ENCODE measurements around the gene TMEM121B. TPM values are rescaled to one million over a fixed set of nuclear protein-coding genes. Genes with fewer than 3 reads are reported as not detected.
"Not testable (repeated sequence)": the region's sequence is repeated elsewhere in the genome, so short reads cannot be mapped to it uniquely, and the experiment has no call there.

The TMEM121B gene
- total RNA-seq, 2 donors from 2014 or later, result 0.07 TPM

DNA sequence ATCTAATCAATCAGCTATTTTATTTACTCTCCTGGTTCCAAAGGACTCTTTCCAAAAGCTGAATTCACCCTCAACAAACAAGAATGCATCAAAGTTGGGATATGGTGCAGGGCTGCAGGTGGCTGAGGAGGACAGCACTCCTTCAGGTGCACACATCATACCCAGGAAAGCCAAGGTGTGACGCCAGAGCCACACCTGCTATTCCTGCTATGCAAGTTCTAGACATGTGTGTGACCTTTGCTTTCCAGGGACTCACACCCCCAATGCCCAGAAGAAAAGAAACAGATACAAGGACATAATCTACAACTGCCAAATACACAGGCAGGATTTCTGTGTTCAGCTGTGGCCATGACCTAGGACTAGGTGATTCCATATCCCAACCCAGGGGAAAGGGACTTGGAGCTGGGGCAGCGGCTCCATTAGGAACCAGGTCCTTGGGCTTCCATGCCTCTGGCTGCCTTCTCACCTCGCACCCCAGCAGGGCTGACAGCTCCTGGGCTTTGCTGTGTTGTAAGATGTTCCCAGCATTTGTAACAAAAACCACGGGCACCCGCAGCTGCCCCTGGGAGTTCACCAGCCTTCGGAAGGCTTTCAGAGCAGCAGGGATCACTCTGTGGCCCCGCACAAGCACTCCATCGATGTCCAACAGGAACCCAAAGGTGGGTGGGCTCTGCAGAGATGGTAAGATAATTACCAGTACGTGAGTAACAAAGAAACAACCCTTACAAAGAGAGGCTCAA, 28.1 kb upstream of the TMEM121B start:
- ATAC-seq (replicated peaks in 1 of 2) (no peak), DNase-seq (no peak)
- H3K36me3 Mint-ChIP-seq (ENCODE audit: insufficient read depth in 2 of 2), result peaks cover 5% of the 10 kb centered on the region in 2 donors
- H3K4me1 Mint-ChIP-seq (ENCODE audit: low read depth), result peaks cover 11% of the 10 kb centered on the region
- no peaks in the 10 kb centered on the region for H3K9me3 Mint-ChIP-seq
- no peak overlapping the region for H3K4me3 Mint-ChIP-seq
- H3K27ac Mint-ChIP-seq, result no peak overlapping the region
- no peaks in the 10 kb centered on the region for H3K27me3 Mint-ChIP-seq (ENCODE audit: low read depth)

DNA sequence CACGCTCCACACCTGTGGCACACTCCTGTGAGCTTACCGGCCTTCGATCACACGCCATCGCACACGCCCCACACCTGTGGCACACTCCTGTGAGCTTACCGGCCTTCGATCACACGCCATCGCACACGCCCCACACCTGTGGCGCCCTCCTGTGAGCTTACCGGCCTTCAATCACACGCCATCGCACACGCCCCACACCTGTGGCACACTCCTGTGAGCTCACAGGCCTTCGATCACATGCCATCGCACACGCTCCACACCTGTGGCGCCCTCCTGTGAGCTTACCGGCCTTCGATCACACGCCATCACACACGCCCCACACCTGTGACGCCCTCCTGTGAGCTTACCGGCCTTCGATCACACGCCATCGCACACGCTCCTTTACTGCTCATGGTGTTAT, 26.3 kb upstream of the TMEM121B start:
- not testable (repeated sequence) for ATAC-seq (replicated peaks in 1 of 2)

DNA sequence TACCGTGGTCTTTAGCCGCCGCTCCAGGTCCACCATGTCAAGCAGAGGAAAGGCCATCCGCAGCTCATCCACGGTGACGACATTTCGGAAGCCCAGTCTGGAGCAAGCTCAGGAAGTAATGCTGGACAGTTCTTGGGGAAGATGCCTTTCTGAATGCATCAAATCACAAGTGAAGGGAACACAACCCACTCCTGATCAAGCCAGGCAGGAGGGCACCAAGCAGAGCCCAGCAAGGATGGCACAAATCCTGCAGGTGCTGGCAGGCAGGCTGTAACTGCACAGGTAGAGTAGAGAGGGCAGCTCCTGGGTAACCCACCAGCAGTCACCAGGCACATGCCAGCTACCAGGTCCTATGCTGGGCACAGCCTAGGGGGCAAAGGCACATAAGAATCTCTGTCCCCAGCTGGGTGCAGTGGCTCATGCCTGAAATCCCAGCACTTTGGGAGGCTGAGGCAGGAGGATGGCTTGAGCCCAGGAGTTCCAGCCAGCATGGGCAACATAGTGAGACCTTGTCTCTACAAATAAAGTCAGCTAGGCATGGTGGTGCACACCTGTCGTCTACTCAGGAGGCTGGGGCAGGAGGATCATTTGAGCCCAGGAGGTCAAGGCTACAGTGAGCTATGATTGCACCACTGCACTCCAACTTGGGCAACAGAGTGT, 24.0 kb upstream of the TMEM121B start:
- H3K27ac Mint-ChIP-seq, result no peak overlapping the region
- peaks cover 5 to 11% of the 10 kb centered on the region in 2 donors for H3K36me3 Mint-ChIP-seq (ENCODE audit: insufficient read depth in 2 of 2)
- no peak for ATAC-seq (replicated peaks in 1 of 2)
- no peaks in the 10 kb centered on the region for H3K4me1 Mint-ChIP-seq (ENCODE audit: low read depth)
- DNase-seq, result no peak
- no peaks in the 10 kb centered on the region for H3K27me3 Mint-ChIP-seq (ENCODE audit: low read depth)
- H3K9me3 Mint-ChIP-seq, result no peaks in the 10 kb centered on the region
- no peak overlapping the region for H3K4me3 Mint-ChIP-seq

More for the DNA sequence above, 26.3 kb upstream of the TMEM121B start:
- H3K4me3 Mint-ChIP-seq; H3K4me1 Mint-ChIP-seq (ENCODE audit: low read depth); DNase-seq; H3K27ac Mint-ChIP-seq; H3K9me3 Mint-ChIP-seq; H3K36me3 Mint-ChIP-seq (ENCODE audit: insufficient read depth in 2 of 2); H3K27me3 Mint-ChIP-seq (ENCODE audit: low read depth): not testable (repeated sequence)

DNA sequence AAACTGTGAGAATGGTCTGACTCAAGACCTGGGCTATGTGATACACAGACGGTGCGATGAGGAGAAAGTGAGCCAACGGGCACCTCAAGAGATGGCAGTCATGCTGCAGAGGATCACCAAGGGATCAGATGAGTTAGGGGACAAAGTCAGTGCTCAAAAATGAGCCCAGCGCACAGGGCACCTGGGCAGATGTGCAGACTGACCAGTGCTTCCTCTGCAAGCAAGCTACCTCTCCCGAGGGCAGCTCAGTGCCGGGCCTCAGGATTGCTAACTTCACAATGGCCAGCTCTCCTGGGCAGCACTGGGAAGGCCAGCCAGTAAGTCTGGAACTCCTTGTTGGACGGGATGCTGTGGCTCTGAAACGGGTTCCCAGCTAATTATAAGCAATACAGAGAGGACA, 22.7 kb upstream of the TMEM121B start:
- no peaks in the 10 kb centered on the region for H3K27me3 Mint-ChIP-seq (ENCODE audit: low read depth)
- H3K4me1 Mint-ChIP-seq (ENCODE audit: low read depth), result no peaks in the 10 kb centered on the region
- DNase-seq (no peak), ATAC-seq (replicated peaks in 1 of 2) (no peak)
- H3K9me3 Mint-ChIP-seq, result no peaks in the 10 kb centered on the region
- no peak overlapping the region for H3K4me3 Mint-ChIP-seq
- no peak overlapping the region for H3K27ac Mint-ChIP-seq
- peaks cover 5 to 11% of the 10 kb centered on the region in 2 donors for H3K36me3 Mint-ChIP-seq (ENCODE audit: insufficient read depth in 2 of 2)

DNA sequence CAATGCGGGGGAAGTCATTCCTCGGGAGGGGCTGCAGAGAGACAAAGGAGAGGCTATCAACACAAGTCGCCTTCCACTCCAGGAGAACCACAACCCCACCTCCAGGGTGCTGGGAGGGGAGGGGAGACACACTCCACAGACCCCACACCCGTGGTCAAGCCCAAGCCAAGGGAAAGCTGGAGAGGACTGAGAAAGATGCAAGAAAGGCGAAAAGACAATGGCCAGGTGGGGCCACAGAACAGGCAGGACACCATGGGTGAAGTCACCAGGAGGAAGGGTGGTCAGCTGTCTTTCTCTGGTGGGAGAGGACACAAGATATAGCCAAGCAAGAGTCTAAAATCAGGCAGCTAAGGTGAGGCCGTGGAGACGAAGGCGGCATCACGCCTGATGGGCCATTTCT, 21.9 kb upstream of the TMEM121B start:
- Mint-ChIP-seq H3K36me3 (ENCODE audit: insufficient read depth in 2 of 2) (peaks cover 5 to 13% of the 10 kb centered on the region in 2 donors), H3K27ac (no peak overlapping the region), H3K4me3 (no peak overlapping the region), H3K9me3 (no peaks in the 10 kb centered on the region), H3K27me3 (ENCODE audit: low read depth) (no peaks in the 10 kb centered on the region), H3K4me1 (ENCODE audit: low read depth) (no peaks in the 10 kb centered on the region)
- DNase-seq, result no peak
- ATAC-seq (replicated peaks in 1 of 2), result no peak

DNA sequence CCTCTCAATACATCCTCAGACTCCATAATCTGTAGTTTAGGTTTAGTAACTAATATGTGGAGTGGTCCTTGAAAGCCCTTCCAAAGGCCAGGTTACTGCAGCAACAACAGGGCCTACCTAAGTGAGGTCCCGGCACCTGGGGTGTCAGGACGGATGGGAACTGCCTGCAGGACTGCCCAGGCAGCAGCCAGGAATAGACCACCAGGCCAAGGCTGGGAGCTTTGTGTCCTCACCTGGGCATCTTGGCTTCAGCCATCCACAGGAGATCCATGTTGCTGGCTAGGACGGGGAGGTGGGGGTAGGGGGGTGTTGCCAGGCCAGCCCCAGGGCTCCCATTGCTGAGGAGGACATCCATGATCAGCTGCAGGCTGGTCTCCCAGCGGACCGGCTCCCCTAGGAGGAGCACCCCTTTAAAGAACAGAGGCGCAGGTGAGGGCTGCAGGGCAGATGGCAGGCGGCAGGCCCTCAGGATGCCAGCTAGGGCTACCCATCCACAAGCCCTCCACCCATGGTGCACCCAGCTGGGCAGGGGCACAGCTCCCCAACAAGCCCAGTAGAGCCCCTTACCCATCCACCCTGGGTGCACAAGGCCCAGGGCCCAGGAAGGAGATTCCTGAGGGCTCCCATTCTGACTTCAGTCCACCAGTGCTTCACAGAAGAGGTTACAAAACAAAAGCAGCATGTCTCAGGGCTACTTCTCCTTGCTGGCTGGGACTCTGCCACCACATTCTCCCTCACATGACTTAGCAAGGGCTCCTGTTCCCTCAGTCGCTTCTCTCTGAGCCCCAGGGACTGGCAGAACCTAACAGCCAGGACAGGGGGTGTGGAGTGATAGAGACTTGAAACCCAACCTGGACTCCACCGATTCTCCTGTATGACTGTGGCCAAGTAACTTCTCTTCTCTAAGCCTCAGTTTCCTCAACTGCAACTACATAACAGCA, 19.9 kb upstream of the TMEM121B start:
- Mint-ChIP-seq H3K9me3 (no peaks in the 10 kb centered on the region), H3K36me3 (ENCODE audit: insufficient read depth in 2 of 2) (peaks cover 0 to 10% of the 10 kb centered on the region in 2 donors), H3K4me1 (ENCODE audit: low read depth) (no peaks in the 10 kb centered on the region)

DNA sequence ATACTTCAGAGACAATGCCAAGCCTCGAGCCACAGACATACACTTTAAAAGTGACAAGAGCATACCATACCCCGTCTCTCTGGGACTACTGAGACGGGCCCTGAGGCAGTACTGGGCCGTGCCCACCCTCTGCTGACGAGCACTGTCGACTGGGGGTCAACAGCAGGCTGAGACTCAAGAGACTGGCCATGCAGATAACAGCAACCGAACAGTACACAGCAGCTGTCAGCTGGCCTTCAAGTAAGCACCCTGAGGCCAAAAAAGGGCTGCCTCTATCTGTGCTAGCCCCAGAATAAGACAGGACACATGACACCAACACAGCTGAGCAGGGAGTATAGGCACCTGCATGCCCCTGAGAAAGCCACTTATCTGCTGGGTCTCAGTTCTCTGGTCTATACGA, 18.9 kb upstream of the TMEM121B start:
- H3K36me3 Mint-ChIP-seq (ENCODE audit: insufficient read depth in 2 of 2), result peaks cover 0 to 10% of the 10 kb centered on the region in 2 donors
- no peaks in the 10 kb centered on the region for H3K27me3 Mint-ChIP-seq (ENCODE audit: low read depth)
- DNase-seq (no peak), ATAC-seq (replicated peaks in 1 of 2) (no peak)
- H3K4me3 Mint-ChIP-seq, result no peak overlapping the region
- no peaks in the 10 kb centered on the region for H3K9me3 Mint-ChIP-seq
- H3K4me1 Mint-ChIP-seq (ENCODE audit: low read depth), result no peaks in the 10 kb centered on the region
- H3K27ac Mint-ChIP-seq, result no peak overlapping the region

More for the DNA sequence above, 19.9 kb upstream of the TMEM121B start:
- no peaks in the 10 kb centered on the region for H3K27me3 Mint-ChIP-seq (ENCODE audit: low read depth)
- H3K4me3 Mint-ChIP-seq, result no peak overlapping the region
- ATAC-seq (replicated peaks in 1 of 2), result no peak
- no peak for DNase-seq
- no peak overlapping the region for H3K27ac Mint-ChIP-seq

DNA sequence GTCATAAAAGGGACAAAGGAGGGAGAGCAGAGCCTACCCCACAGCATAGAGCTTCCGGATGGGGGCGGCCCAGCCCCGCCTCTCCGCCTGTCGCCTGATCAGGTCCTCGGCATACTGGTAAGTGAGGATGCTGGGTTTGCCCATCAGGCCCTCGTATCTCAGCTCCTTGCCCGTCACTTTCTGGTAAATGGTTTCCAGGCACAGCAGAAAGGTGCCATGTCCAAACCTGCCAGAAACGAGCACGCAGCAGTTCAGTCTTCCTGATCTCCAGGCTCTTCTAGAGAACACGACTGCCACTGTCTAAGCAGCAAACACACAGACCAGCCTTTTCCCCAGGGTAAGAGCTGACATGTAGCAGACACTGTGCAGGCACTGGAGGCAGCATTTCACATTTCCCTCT, 17.4 kb upstream of the TMEM121B start:
- Mint-ChIP-seq H3K9me3 (no peaks in the 10 kb centered on the region), H3K36me3 (ENCODE audit: insufficient read depth in 2 of 2) (peaks cover 0 to 7% of the 10 kb centered on the region in 2 donors), H3K4me3 (no peak overlapping the region), H3K4me1 (ENCODE audit: low read depth) (no peaks in the 10 kb centered on the region), H3K27ac (no peak overlapping the region), H3K27me3 (ENCODE audit: low read depth) (no peaks in the 10 kb centered on the region)
- DNase-seq, result no peak
- ATAC-seq (replicated peaks in 1 of 2), result no peak

DNA sequence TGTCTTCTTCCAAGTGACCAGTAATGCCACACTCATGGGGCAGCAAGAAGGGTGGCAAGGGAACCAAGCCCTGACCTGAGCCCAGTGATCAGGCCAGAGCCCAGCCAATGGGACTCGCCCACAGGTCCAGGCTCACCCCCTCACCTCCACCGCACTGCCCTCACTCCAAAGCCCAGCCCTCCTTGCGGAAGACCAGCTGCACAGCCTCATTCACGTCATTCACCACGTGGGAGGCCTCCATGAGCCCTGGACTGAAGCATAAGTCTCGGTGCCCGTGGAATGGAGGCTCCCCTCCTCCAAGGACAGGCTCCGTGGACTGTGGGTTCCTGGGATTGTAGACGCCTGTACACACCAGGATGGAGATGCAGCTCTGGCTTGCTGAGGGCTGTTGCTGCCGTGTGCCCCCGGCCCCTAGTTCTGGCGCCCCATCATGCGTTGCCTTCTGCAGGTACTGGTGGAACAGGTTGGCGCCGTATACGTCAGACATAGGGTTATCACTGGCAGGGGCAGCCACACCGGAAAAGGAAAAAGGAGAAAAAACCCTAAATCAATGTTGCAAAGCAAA, 16.8 kb upstream of the TMEM121B start:
- Mint-ChIP-seq H3K27ac (no peak overlapping the region), H3K9me3 (no peaks in the 10 kb centered on the region), H3K36me3 (ENCODE audit: insufficient read depth in 2 of 2) (peaks cover 0 to 7% of the 10 kb centered on the region in 2 donors), H3K27me3 (ENCODE audit: low read depth) (no peaks in the 10 kb centered on the region), H3K4me1 (ENCODE audit: low read depth) (no peaks in the 10 kb centered on the region), H3K4me3 (no peak overlapping the region)
- ATAC-seq (replicated peaks in 1 of 2) (no peak), DNase-seq (no peak)

DNA sequence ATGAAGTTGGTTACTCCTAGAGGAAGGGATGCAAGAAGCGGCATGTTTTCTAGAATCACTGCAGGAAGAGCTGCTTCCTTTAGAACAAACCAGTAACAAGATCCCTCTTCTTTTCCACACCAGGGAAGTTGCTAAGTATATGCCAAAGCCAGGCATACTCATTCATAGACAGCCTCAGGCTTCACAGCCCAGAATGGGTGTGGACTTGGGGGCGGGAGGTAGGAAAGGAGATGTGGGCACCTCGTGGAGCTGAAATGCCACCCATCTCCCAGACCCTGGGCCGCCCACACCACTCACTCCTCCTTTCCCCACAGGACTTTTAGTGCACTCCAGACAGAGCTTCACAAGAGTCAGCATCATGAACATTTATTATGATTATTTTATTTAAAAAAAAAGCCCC, 16.0 kb upstream of the TMEM121B start:
- ATAC-seq (replicated peaks in 1 of 2) (no peak), DNase-seq (no peak)
- Mint-ChIP-seq H3K9me3 (no peaks in the 10 kb centered on the region), H3K27me3 (ENCODE audit: low read depth) (no peaks in the 10 kb centered on the region), H3K4me1 (ENCODE audit: low read depth) (no peaks in the 10 kb centered on the region), H3K4me3 (no peak overlapping the region), H3K36me3 (ENCODE audit: insufficient read depth in 2 of 2) (peaks cover 0 to 7% of the 10 kb centered on the region in 2 donors), H3K27ac (no peak overlapping the region)

DNA sequence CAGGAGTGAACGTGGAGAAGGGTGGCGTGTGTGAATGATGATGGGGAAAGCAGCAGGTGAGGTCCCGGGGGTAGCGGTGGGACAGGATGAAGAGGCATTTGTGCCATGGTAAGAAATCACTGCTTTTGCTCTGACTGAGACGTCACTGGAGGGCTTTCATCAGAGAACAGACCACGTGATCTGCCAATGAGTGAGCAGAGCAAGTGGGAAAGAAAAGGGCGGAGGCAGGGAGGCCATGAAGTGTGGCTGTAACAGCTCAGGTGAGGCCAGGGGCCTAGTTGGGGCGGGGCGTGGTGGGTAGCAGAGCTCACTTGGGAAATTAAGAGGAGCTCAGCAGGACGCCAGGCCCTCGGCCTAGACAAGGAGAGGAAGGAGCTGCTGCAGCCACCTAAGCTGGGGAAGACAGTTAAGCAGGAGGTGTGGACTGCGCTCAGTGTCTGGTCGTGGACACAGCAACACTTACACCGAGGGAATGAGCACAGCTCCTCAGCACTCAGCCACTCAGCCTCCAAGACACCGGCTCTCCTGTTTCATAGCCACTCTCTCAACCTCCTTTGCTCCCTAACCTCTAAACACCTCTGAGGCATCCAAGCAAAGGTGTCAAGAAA, 14.1 kb upstream of the TMEM121B start:
- DNase-seq, result no peak
- Mint-ChIP-seq H3K27ac (no peak overlapping the region), H3K4me1 (ENCODE audit: low read depth) (peaks cover under 1% of the 10 kb centered on the region), H3K27me3 (ENCODE audit: low read depth) (no peaks in the 10 kb centered on the region), H3K36me3 (ENCODE audit: insufficient read depth in 2 of 2) (peaks cover 0 to 4% of the 10 kb centered on the region in 2 donors), H3K4me3 (no peak overlapping the region), H3K9me3 (no peaks in the 10 kb centered on the region)
- ATAC-seq (replicated peaks in 1 of 2), result no peak

DNA sequence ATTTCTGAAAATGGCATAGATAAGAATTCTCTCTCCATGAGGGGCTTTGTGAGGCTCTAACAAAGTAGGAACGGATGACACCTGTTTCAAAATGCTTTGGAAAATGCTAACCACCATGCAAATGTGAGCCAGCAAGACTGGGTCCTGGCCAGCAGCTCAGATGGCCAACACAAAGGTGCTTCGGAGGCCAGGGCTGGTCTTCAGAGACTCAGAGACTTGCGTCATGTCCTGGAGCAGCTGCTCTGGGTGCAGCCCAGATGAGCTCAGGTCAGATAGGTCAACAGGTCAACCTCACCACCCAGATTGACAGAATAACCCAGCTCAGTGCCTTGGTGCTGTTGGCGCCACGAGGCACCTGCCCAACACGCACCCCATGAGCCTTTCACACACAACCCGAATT, 12.0 kb upstream of the TMEM121B start:
- Mint-ChIP-seq H3K4me1 (ENCODE audit: low read depth) (peaks cover 4% of the 10 kb centered on the region), H3K27ac (no peak overlapping the region), H3K4me3 (no peak overlapping the region), H3K27me3 (ENCODE audit: low read depth) (no peaks in the 10 kb centered on the region), H3K9me3 (no peaks in the 10 kb centered on the region), H3K36me3 (ENCODE audit: insufficient read depth in 2 of 2) (peaks cover 0 to 2% of the 10 kb centered on the region in 2 donors)
- ATAC-seq (replicated peaks in 1 of 2) (no peak), DNase-seq (no peak)

Measured in activated T-cell treated with anti-CD3 and anti-CD28 coated beads, Interleukin-2, amount 50 U/mL, for 72 hours (primary cell).